Central memory CD8-positive, alpha-beta T cell (primary cell): ENCODE data around the gene DSC3.

Experiments used
- ATAC-seq: fragments of 150-1000 bp; cut with Tn5 transposase; replicated peaks from 2 replicates; pipeline ENCODE4 v1.10.0; 2022; ENCODE audit warnings: mild to moderate bottlenecking, moderate FRiP score, moderate number of reproducible peaks; ENCODE audit not compliant: poor library complexity, severe bottlenecking; ENCODE audit errors: extremely low read depth
- DNase-seq, 2 donors: peaks; one replicate each; pipeline ENCODE4 v3.0.0; 2021; ENCODE audit warnings: low spot score in 2 of 2
- H3K27ac Mint-ChIP-seq: one replicate; pipeline ENCODE4 v1.8.0; 2022; ENCODE audit warnings: low read depth, mild to moderate bottlenecking, moderate library complexity, mixed read lengths
- H3K27me3 Mint-ChIP-seq: one replicate; pipeline ENCODE4 v1.8.0; 2022; ENCODE audit warnings: mixed read lengths
- H3K36me3 Mint-ChIP-seq: one replicate; pipeline ENCODE4 v1.8.0; 2022; ENCODE audit warnings: mild to moderate bottlenecking, moderate library complexity, mixed read lengths; ENCODE audit not compliant: insufficient read depth
- H3K4me1 Mint-ChIP-seq: one replicate; pipeline ENCODE4 v1.8.0; 2022; ENCODE audit warnings: mixed read lengths
- H3K4me3 Mint-ChIP-seq: one replicate; pipeline ENCODE4 v1.8.0; 2022; ENCODE audit warnings: mild to moderate bottlenecking, moderate library complexity, mixed read lengths
- H3K9me3 Mint-ChIP-seq: one replicate; pipeline ENCODE4 v1.8.0; 2022; ENCODE audit warnings: mixed read lengths

DSC3 gene

GRCh38 chr18:31042406-31043181 is at the start of gene DSC3:
DSC3 (minus strand) TSS chr18:31042742; CDS start chr18:31042660, 82 bp downstream.
- H3K27ac Mint-ChIP-seq, result no peak within 1 kb of the TSS

GRCh38 chr18:31091350-31091749 is 48.8 kb upstream of the DSC3 start:
- no peak overlapping the region for H3K4me3 Mint-ChIP-seq
- DNase-seq (no peak), ATAC-seq (no peak)
- no peaks in the 10 kb centered on the region for H3K36me3 Mint-ChIP-seq
- no peak overlapping the region for H3K27ac Mint-ChIP-seq
- H3K27me3 Mint-ChIP-seq, result no peaks in the 10 kb centered on the region
- H3K9me3 Mint-ChIP-seq, result peaks cover 31% of the 10 kb centered on the region
- H3K4me1 Mint-ChIP-seq, result no peaks in the 10 kb centered on the region

More at GRCh38 chr18:31042406-31043181, at the start of gene DSC3:
- H3K36me3 Mint-ChIP-seq, result peaks cover 4% of the 10 kb centered on the region
- DNase-seq (no peak), ATAC-seq (no peak)
- peaks cover 12% of the 10 kb centered on the region for H3K9me3 Mint-ChIP-seq
- no peak within 1 kb of the TSS for H3K4me3 Mint-ChIP-seq
- peaks cover 18% of the 10 kb centered on the region for H3K27me3 Mint-ChIP-seq
- no peaks in the 10 kb centered on the region for H3K4me1 Mint-ChIP-seq

DNA sequence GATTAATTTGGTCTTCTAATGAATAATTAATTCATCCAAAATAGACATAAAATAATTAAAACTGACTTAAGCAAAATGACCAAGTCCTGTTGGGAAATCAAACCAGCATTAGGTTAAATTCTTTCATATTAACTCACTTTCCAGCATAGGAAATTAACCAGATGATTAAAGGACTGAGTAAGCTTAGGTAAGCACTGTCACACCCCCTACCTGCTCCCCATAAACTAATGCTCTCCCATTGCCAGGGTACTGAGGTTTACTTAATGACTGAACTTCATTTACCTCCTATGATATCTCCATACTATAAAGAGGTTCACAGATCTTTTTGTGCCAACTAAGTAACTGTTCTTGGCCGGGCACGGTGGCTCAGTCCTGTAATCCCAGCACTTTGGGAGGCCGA is 46.0 kb upstream of the DSC3 start:
- ATAC-seq, result no peak
- H3K9me3 Mint-ChIP-seq, result peaks cover 18% of the 10 kb centered on the region

GRCh38 chr18:31079973-31080372 is 37.4 kb upstream of the DSC3 start:
- peaks cover 12% of the 10 kb centered on the region for H3K9me3 Mint-ChIP-seq
- no peak overlapping the region for H3K27ac Mint-ChIP-seq
- no peaks in the 10 kb centered on the region for H3K36me3 Mint-ChIP-seq
- DNase-seq (no peak), ATAC-seq (no peak)
- H3K4me3 Mint-ChIP-seq, result no peak overlapping the region
- no peaks in the 10 kb centered on the region for H3K4me1 Mint-ChIP-seq
- H3K27me3 Mint-ChIP-seq, result no peaks in the 10 kb centered on the region

More for the DNA sequence above, 46.0 kb upstream of the DSC3 start:
- H3K27ac Mint-ChIP-seq, result no peak overlapping the region
- no peak overlapping the region for H3K4me3 Mint-ChIP-seq
- H3K36me3 Mint-ChIP-seq, result no peaks in the 10 kb centered on the region
- DNase-seq, result no peak
- H3K4me1 Mint-ChIP-seq, result no peaks in the 10 kb centered on the region
- H3K27me3 Mint-ChIP-seq, result no peaks in the 10 kb centered on the region

DNA sequence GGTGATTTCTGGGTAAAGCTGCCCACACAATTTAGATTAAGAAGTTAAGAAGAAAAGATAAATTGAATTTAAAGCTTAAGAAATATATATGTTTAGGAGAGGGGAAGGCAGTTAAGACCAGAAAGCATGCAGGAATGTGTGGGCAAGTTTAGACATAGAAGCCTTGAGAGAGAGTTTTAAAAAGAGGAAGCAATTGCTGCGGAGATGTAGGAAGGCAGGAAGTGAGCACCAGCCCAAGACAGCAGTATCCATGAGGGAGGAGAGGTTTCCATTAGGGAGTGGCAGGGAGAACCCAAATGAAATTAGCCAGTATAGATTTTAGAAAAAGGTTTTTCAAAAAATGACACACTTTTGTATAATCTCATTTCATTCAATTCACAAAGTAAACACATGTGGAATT is 35.3 kb upstream of the DSC3 start:
- ATAC-seq (no peak), DNase-seq (no peak)
- no peaks in the 10 kb centered on the region for H3K27me3 Mint-ChIP-seq
- no peak overlapping the region for H3K4me3 Mint-ChIP-seq
- peaks cover 26% of the 10 kb centered on the region for H3K9me3 Mint-ChIP-seq
- H3K27ac Mint-ChIP-seq, result no peak overlapping the region
- H3K4me1 Mint-ChIP-seq, result no peaks in the 10 kb centered on the region
- H3K36me3 Mint-ChIP-seq, result no peaks in the 10 kb centered on the region

GRCh38 chr18:31072175-31072574 is 29.6 kb upstream of the DSC3 start:
- no peak overlapping the region for H3K27ac Mint-ChIP-seq
- peaks cover 23% of the 10 kb centered on the region for H3K9me3 Mint-ChIP-seq
- H3K4me1 Mint-ChIP-seq, result no peaks in the 10 kb centered on the region
- DNase-seq (no peak), ATAC-seq (no peak)
- H3K36me3 Mint-ChIP-seq, result no peaks in the 10 kb centered on the region
- no peaks in the 10 kb centered on the region for H3K27me3 Mint-ChIP-seq
- H3K4me3 Mint-ChIP-seq, result no peak overlapping the region

GRCh38 chr18:31070206-31070605 is 27.7 kb upstream of the DSC3 start:
- H3K4me1 Mint-ChIP-seq, result no peaks in the 10 kb centered on the region
- no peaks in the 10 kb centered on the region for H3K27me3 Mint-ChIP-seq
- DNase-seq (no peak), ATAC-seq (no peak)
- no peaks in the 10 kb centered on the region for H3K36me3 Mint-ChIP-seq
- no peak overlapping the region for H3K27ac Mint-ChIP-seq
- peaks cover 22% of the 10 kb centered on the region for H3K9me3 Mint-ChIP-seq
- H3K4me3 Mint-ChIP-seq, result no peak overlapping the region

DNA sequence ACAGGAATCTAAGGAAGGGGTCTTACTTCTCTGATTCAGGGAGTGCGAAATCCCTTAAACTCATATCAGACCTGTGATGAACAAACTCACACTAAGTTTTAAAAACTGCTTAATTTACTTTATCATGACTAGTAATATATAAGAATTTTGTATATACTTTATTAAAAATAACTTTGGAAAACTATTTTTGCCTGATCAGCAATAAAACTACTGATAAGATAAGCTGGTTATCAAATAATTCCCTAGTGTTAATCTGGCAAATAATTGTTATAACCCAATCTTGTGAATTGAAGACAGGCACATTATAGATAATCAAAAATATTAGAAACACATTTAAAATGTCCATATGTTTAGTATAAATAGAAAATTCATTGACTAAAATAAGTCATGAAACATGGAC is 23.7 kb upstream of the DSC3 start:
- DNase-seq (no peak), ATAC-seq (no peak)
- Mint-ChIP-seq H3K36me3 (no peaks in the 10 kb centered on the region), H3K9me3 (peaks cover 12% of the 10 kb centered on the region), H3K4me3 (no peak overlapping the region), H3K27ac (no peak overlapping the region), H3K27me3 (no peaks in the 10 kb centered on the region), H3K4me1 (no peaks in the 10 kb centered on the region)

DNA sequence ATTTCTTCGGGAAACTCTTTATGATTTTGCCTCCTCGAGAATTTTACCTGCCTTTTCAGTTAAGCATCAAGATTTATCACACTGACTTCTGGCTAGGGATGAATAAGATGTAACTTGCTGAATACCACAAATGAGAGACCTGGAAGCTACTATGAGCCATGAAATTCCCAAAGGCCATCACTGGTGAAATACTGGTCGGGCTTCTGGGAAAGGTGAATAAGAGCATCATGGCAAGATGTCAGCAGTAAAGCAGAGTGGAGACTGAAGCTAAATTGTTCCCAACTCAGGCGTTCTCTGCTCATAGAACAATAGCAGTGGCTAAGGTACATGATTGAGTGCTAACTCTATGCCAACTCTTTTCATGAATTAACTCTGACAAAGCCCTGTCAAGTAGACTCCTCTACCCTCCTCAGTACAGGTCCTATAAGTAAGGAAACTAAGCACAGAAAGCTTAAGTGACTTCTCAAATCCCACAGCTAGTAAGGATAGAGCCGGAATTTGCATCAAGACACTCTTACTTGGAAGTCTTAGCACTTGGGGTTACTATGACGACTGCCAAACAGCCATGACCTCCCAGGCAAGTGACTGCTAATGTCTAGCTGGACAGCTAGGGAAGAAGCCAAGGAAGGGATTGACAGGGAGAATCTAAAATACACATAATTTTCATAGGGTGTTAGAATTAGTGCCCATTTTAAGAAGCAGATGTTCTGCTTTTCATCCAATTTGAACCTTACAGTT is 22.7 kb upstream of the DSC3 start:
- H3K4me3 Mint-ChIP-seq, result no peak overlapping the region
- no peak for DNase-seq
- H3K36me3 Mint-ChIP-seq, result no peaks in the 10 kb centered on the region
- H3K4me1 Mint-ChIP-seq, result no peaks in the 10 kb centered on the region
- no peak overlapping the region for H3K27ac Mint-ChIP-seq
- H3K9me3 Mint-ChIP-seq, result peaks cover 12% of the 10 kb centered on the region
- no peak for ATAC-seq
- H3K27me3 Mint-ChIP-seq, result no peaks in the 10 kb centered on the region

GRCh38 chr18:31064130-31064529 is 21.6 kb upstream of the DSC3 start:
- peaks cover 6% of the 10 kb centered on the region for H3K9me3 Mint-ChIP-seq

GRCh38 chr18:31061945-31062344 is 19.4 kb upstream of the DSC3 start:
- DNase-seq (no peak), ATAC-seq (no peak)
- H3K36me3 Mint-ChIP-seq, result no peaks in the 10 kb centered on the region
- H3K4me1 Mint-ChIP-seq, result no peaks in the 10 kb centered on the region
- no peak overlapping the region for H3K4me3 Mint-ChIP-seq
- H3K9me3 Mint-ChIP-seq, result peaks cover 11% of the 10 kb centered on the region
- no peaks in the 10 kb centered on the region for H3K27me3 Mint-ChIP-seq
- H3K27ac Mint-ChIP-seq, result no peak overlapping the region

More at GRCh38 chr18:31064130-31064529, 21.6 kb upstream of the DSC3 start:
- no peak overlapping the region for H3K4me3 Mint-ChIP-seq
- ATAC-seq (no peak), DNase-seq (no peak)
- H3K27ac Mint-ChIP-seq, result no peak overlapping the region
- no peaks in the 10 kb centered on the region for H3K4me1 Mint-ChIP-seq
- no peaks in the 10 kb centered on the region for H3K27me3 Mint-ChIP-seq
- H3K36me3 Mint-ChIP-seq, result no peaks in the 10 kb centered on the region

- H3K9me3 Mint-ChIP-seq, result peaks cover 21% of the 10 kb centered on the region
- no peaks in the 10 kb centered on the region for H3K27me3 Mint-ChIP-seq
- no peak overlapping the region for H3K27ac Mint-ChIP-seq
- no peak for DNase-seq
- H3K4me3 Mint-ChIP-seq, result no peak overlapping the region
- H3K36me3 Mint-ChIP-seq, result no peaks in the 10 kb centered on the region
- ATAC-seq, result no peak
- H3K4me1 Mint-ChIP-seq, result no peaks in the 10 kb centered on the region
Observed at GRCh38 chr18:31058897-31059296, 16.4 kb upstream of the DSC3 start.

GRCh38 chr18:31057917-31058316 is 15.4 kb upstream of the DSC3 start:
- Mint-ChIP-seq H3K4me1 (no peaks in the 10 kb centered on the region), H3K4me3 (no peak overlapping the region), H3K9me3 (peaks cover 24% of the 10 kb centered on the region), H3K27me3 (no peaks in the 10 kb centered on the region), H3K36me3 (no peaks in the 10 kb centered on the region), H3K27ac (no peak overlapping the region)
- no peak for ATAC-seq
- DNase-seq, result no peak
